H1 (cell line): Measurements from ENCODE around the gene STIMATE. TPM values are rescaled to one million over a fixed set of nuclear protein-coding genes. Genes with fewer than 3 reads are reported as not detected.

Source experiments
- CTCF ChIA-PET: fragments of 300-600 bp; sonication (Branson Sonifier 250); formaldehyde crosslinking; loops from one replicate; lab custom pipeline; 2021; ENCODE audit not compliant: partially characterized antibody; lab: Charles Lee
- POLR2A ChIA-PET: fragments of 300-600 bp; sonication (Branson Sonifier 250); formaldehyde crosslinking; loops from one replicate; lab custom pipeline; 2021; ENCODE audit warnings: inconsistent platforms; ENCODE audit not compliant: partially characterized antibody; lab: Charles Lee
- DNase-seq, 2 experiments: peaks; one replicate each; pipeline versions ENCODE4 v3.0.0 to v3.0.0-alpha.2; 2010 to 2022; ENCODE audit warnings: low spot score in 2 of 2, low read depth in 1 of 2, mixed read lengths in 1 of 2
- FAIRE-seq: peaks from 2 replicates; lab custom pipeline; 2011; peaks lifted over from hg19 to GRCh38; lab: Jason Lieb, UNC
- H2AFZ ChIP-seq: 2 replicates; pipeline ENCODE4 v1.8.1; 2012; ENCODE audit warnings: low read length, inconsistent platforms
- H2AK5ac ChIP-seq: 2 replicates; pipeline ENCODE4 v1.6.1; 2013; ENCODE audit warnings: low read depth, low read length
- H2BK120ac ChIP-seq: replicated peaks from 2 replicates; pipeline ENCODE3; 2013; ENCODE audit warnings: low read depth, low read length, inconsistent platforms
- H2BK12ac ChIP-seq: 2 replicates; pipeline ENCODE4 v1.6.1; 2013; ENCODE audit warnings: low read depth, low read length
- H2BK15ac ChIP-seq: 2 replicates; pipeline ENCODE4 v1.6.1; 2013; ENCODE audit warnings: low read length
- H2BK20ac ChIP-seq: 2 replicates; pipeline ENCODE4 v1.6.1; 2013; ENCODE audit warnings: low read length
- H2BK5ac ChIP-seq: 2 replicates; pipeline ENCODE4 v1.6.1; 2013; ENCODE audit warnings: low read depth, low read length
- H3K14ac ChIP-seq: 2 replicates; pipeline ENCODE4 v1.6.1; 2013; ENCODE audit warnings: inconsistent platforms; ENCODE audit not compliant: insufficient read length
- H3K18ac ChIP-seq: 2 replicates; pipeline ENCODE4 v1.6.1; 2013; ENCODE audit warnings: low read length; ENCODE audit errors: extremely low read depth
- H3K23ac ChIP-seq: 2 replicates; pipeline ENCODE4 v1.6.1; 2013; ENCODE audit warnings: inconsistent platforms; ENCODE audit not compliant: insufficient read length
- H3K23me2 ChIP-seq: 2 replicates; pipeline ENCODE4 v1.6.1; 2013; ENCODE audit warnings: low read depth, low read length
- H3K27ac ChIP-seq: 2 replicates; pipeline ENCODE4 v1.6.1; 2011; ENCODE audit warnings: low read depth, low read length, inconsistent platforms
- H3K27me3 ChIP-seq, 4 experiments: replicated peaks in 1 of 4; 1 replicate in 1 of 4; 2 replicates in 3 of 4; pipeline versions ENCODE4 v1.6.1 to v1.8.1; 2011 to 2013; ENCODE audit warnings: low read length in 3 of 4, mild to moderate bottlenecking in 3 of 4, inconsistent platforms in 2 of 4, mixed read lengths in 2 of 4, moderate library complexity in 1 of 4; ENCODE audit not compliant: control insufficient read depth in 3 of 4, insufficient read depth in 3 of 4; ENCODE audit errors: extremely low read depth in 1 of 4
- H3K36me3 ChIP-seq, 4 experiments: 2 replicates each; pipeline versions ENCODE4 v1.6.1 to v1.8.1; 2011 to 2013; ENCODE audit warnings: mild to moderate bottlenecking in 4 of 4, low read length in 3 of 4, moderate library complexity in 2 of 4, control low read depth in 1 of 4, inconsistent platforms in 1 of 4; ENCODE audit not compliant: insufficient read depth in 4 of 4, control insufficient read depth in 2 of 4
- H3K4ac ChIP-seq: replicated peaks from 2 replicates; pipeline ENCODE3; 2013; ENCODE audit warnings: low read length, low read depth, mixed read lengths, inconsistent platforms; ENCODE audit not compliant: insufficient read length
- H3K4me1 ChIP-seq, 4 experiments: replicated peaks in 1 of 4; 1 replicate in 1 of 4; 2 replicates in 3 of 4; pipeline versions ENCODE4 v1.6.1 to v1.8.1; 2011 to 2013; ENCODE audit warnings: low read length in 3 of 4, inconsistent platforms in 2 of 4, mixed read lengths in 1 of 4; ENCODE audit not compliant: insufficient read depth in 4 of 4, control insufficient read depth in 3 of 4
- H3K4me2 ChIP-seq, 2 experiments: 2 replicates each; pipeline versions ENCODE4 v1.6.1 to v1.8.1; 2011 to 2013; ENCODE audit warnings: low read depth in 2 of 2, low read length in 2 of 2, control low read depth in 1 of 2, inconsistent platforms in 1 of 2, mild to moderate bottlenecking in 1 of 2; ENCODE audit not compliant: insufficient read depth in 1 of 2
- H3K4me3 ChIP-seq, 4 experiments: fragments of 200-600, 300-600 bp in 1 of 4; sonication (generic), shearing (Covaris generic), sonication (Bioruptor Twin) in 1 of 4; 2 replicates each; pipeline versions ENCODE4 v1.5.1 to v1.8.1; 2011 to 2016; ENCODE audit warnings: low read length in 4 of 4, low read depth in 3 of 4, control low read depth in 2 of 4, inconsistent platforms in 2 of 4, mild to moderate bottlenecking in 2 of 4, mixed read lengths in 1 of 4, moderate library complexity in 1 of 4; ENCODE audit not compliant: insufficient read depth in 2 of 4; ENCODE audit errors: extremely low read depth in 1 of 4
- H3K56ac ChIP-seq: replicated peaks from 2 replicates; pipeline ENCODE3; 2013; ENCODE audit warnings: low read depth, mild to moderate bottlenecking, mixed read lengths, low read length, inconsistent platforms; ENCODE audit not compliant: insufficient read length
- H3K79me1 ChIP-seq: 2 replicates; pipeline ENCODE4 v1.6.1; 2013; ENCODE audit warnings: low read depth, low read length, control low read depth
- H3K79me2 ChIP-seq, 2 experiments: 2 replicates each; pipeline versions ENCODE4 v1.6.1 to v1.8.1; 2012 to 2013; ENCODE audit warnings: low read length in 2 of 2, mild to moderate bottlenecking in 2 of 2, inconsistent platforms in 1 of 2; ENCODE audit not compliant: insufficient read depth in 2 of 2, control insufficient read depth in 1 of 2
- H3K9ac ChIP-seq, 4 experiments: replicated peaks in 1 of 4; 1 replicate in 1 of 4; 2 replicates in 3 of 4; pipeline versions ENCODE4 v1.6.1 to v1.8.1; 2011 to 2013; ENCODE audit warnings: low read depth in 3 of 4, low read length in 3 of 4, control low read depth in 2 of 4, mild to moderate bottlenecking in 2 of 4, moderate library complexity in 2 of 4, inconsistent platforms in 1 of 4; ENCODE audit errors: extremely low read depth in 1 of 4
- H3K9me3 ChIP-seq, 2 experiments: 2 replicates each; pipeline versions ENCODE4 v1.6.1 to v1.8.1; 2012 to 2013; ENCODE audit warnings: mild to moderate bottlenecking in 2 of 2, moderate library complexity in 2 of 2, control low read depth in 1 of 2, inconsistent platforms in 1 of 2, low read depth in 1 of 2, low read length in 1 of 2, mixed read lengths in 1 of 2; ENCODE audit not compliant: insufficient read depth in 2 of 2
- H4K20me1 ChIP-seq, 2 experiments: replicated peaks in 1 of 2; 2 replicates each; pipeline versions ENCODE3 to v1.8.1; 2011 to 2013; ENCODE audit warnings: inconsistent platforms in 2 of 2, low read length in 2 of 2, mild to moderate bottlenecking in 1 of 2; ENCODE audit not compliant: insufficient read depth in 2 of 2, control insufficient read depth in 1 of 2
- H4K5ac ChIP-seq: 2 replicates; pipeline ENCODE4 v1.6.1; 2013; ENCODE audit warnings: low read length, low read depth, mixed read lengths, inconsistent platforms; ENCODE audit not compliant: insufficient read length
- H4K8ac ChIP-seq: 2 replicates; pipeline ENCODE4 v1.8.0; 2013; ENCODE audit warnings: mild to moderate bottlenecking, moderate library complexity, low read length, inconsistent platforms; ENCODE audit not compliant: insufficient read depth; ENCODE audit errors: extremely low read depth
- H4K91ac ChIP-seq: replicated peaks from 2 replicates; pipeline ENCODE3; 2013; ENCODE audit warnings: low read length, mixed read lengths, inconsistent platforms; ENCODE audit not compliant: insufficient read length
- TBP ChIP-seq: IDR thresholded peaks from 2 replicates; pipeline ENCODE4 v1.6.1; 2011; ENCODE audit warnings: low read depth, low read length, improper control_type of control experiment
- WGBS, 2 experiments: shearing (Covaris generic) in 1 of 2; methylation state at CpG; one replicate each; pipeline versions ENCODE4 v1.1.6 to v1.1.7; 2013 to 2015; ENCODE audit warnings: low lambda C conversion rate in 2 of 2, mixed read lengths in 2 of 2, inconsistent platforms in 1 of 2, low coverage in 1 of 2, missing lambda C conversion rate in 1 of 2; ENCODE audit not compliant: insufficient replicate concordance in 2 of 2, insufficient coverage in 1 of 2, insufficient read length in 1 of 2; ENCODE audit errors: extremely low coverage in 1 of 2, missing lambda C conversion rate in 1 of 2; 5-methylcytosine and 5-hydroxymethylcytosine counted together
- polyA plus RNA-seq, 7 experiments: library from polyadenylated mRNA; depleted of rRNA in 3 of 7; stranded (reverse) in 5 of 7; unstranded in 2 of 7; fragments of >200 nt in 5 of 7; fragments of 200-250 nt in 2 of 7; gene quantifications; 1 replicate in 5 of 7; 2 replicates in 1 of 7; 4 replicates in 1 of 7; pipeline versions ENCODE4 v1.2.1 to v1.2.3, GENCODE V29; 2011 to 2013; ENCODE audit warnings: missing spikeins in 2 of 7, mixed read lengths in 2 of 7
- total RNA-seq: library from RNA; stranded (reverse); fragmentation: NEBNext Ultra II Directional; extraction: Animal tissue kit (Norgen Biotek cat#: 25700); gene quantifications from 2 replicates; pipeline ENCODE4 v1.2.1, GENCODE V29; 2021

The STIMATE gene
- total and polyA plus RNA-seq, 2 of the 8 experiments (the other 6 are each of a cell fraction or from before 2014, with no cell fraction given), result 17.5 to 22.1 TPM

- no peak overlapping the region for H2BK120ac ChIP-seq
- no peak for TF ChIP-seq TBP
- H3K9ac ChIP-seq, result no peak overlapping the region
- no peak overlapping the region for H3K23ac ChIP-seq
- no peak overlapping the region for H4K91ac ChIP-seq
- FAIRE-seq (no peak), DNase-seq (no peak)
- no peak overlapping the region for H2BK20ac ChIP-seq
- no peak overlapping the region for H2AK5ac ChIP-seq
- no peaks in the 10 kb centered on the region for H3K27me3 ChIP-seq
- no peak overlapping the region for H3K14ac ChIP-seq
- peaks cover 0 to 3% of the 10 kb centered on the region in 2 experiments; a peak in 1 of 4 replicates for H3K79me2 ChIP-seq
- H3K36me3 ChIP-seq, result no peaks in the 10 kb centered on the region
- H3K79me1 ChIP-seq, result peaks cover 3% of the 10 kb centered on the region
- H4K5ac ChIP-seq, result no peak overlapping the region
- no peak overlapping the region for H2BK5ac ChIP-seq
- H4K8ac ChIP-seq, result no peak overlapping the region
- H3K4me1 ChIP-seq, result peaks cover 0 to 4% (median 1%) of the 10 kb centered on the region in 4 experiments; a peak in 3 of 7 replicates
- no peak overlapping the region for H2BK15ac ChIP-seq
- POLR2A ChIA-PET, result interaction anchor here (0.7 kb wide), 1 partner anchor 14 kb away, joined by 3 read pairs; no protein-coding TSS in a partner anchor
- CTCF ChIA-PET, result interaction anchor here (1.0 to 1.3 kb wide), 5 partner anchors 12 to 200 kb away, joined by 3 to 4 read pairs (median 3); partner anchors contain the start of gene STIMATE
- no peak overlapping the region for H2AFZ ChIP-seq
- H3K9me3 ChIP-seq, result no peaks in the 10 kb centered on the region; a peak in 3 of 4 replicates
- no peak overlapping the region for H2BK12ac ChIP-seq
- no peak overlapping the region for H3K18ac ChIP-seq
- no peaks in the 10 kb centered on the region; the same call in 1 of the 2 replicates for H3K23me2 ChIP-seq
- H3K4me3 ChIP-seq, result no peak overlapping the region
- H4K20me1 ChIP-seq, result peaks cover 0 to 2% of the 10 kb centered on the region in 2 experiments
- whole genome bisulfite sequencing, 2 experiments, result 94% methylated on average over 10 of the region's 10 CpGs; no CpG with 5 or more reads in 1 of the 2 experiments
- H3K56ac ChIP-seq, result no peak overlapping the region
- H3K27ac ChIP-seq, result no peak overlapping the region
- H3K4me2 ChIP-seq, result no peak overlapping the region
- H3K4ac ChIP-seq, result no peak overlapping the region
These were observed 26.9 kb downstream of the STIMATE start for GRCh38 chr3:52870471-52870870.
